ENCODE data around the gene ASAP2. TPM values are rescaled to one million over a fixed set of nuclear protein-coding genes. Genes with fewer than 3 reads are reported as not detected.

ASAP2 gene
- total and polyA plus RNA-seq, 9 of the 15 experiments (the other 6 are each of a cell fraction or from before 2014, with no cell fraction given) = 0.06 to 4.3 (median 3.1) TPM

GRCh38 chr2:9244985-9245544, 38.5 kb downstream of the ASAP2 start:
- CTCF ChIA-PET (ENCODE audit: low intra/inter-chr PET ratio) = no interaction called here
- Histone ChIP-seq H3K79me2 (ENCODE audit: control insufficient read depth, insufficient read depth, low read length) (no peaks in the 10 kb centered on the region), H3K9me1 (ENCODE audit: control insufficient read depth, insufficient read depth, low read length) (no peaks in the 10 kb centered on the region), H3K4me2 (ENCODE audit: insufficient read depth, low read length) (no peak overlapping the region), H3K27me3 (ENCODE audit: control insufficient read depth in 2 of 2, insufficient read depth in 2 of 2, low read length in 2 of 2) (peaks cover 4 to 49% of the 10 kb centered on the region in 2 experiments), H3K36me3 (ENCODE audit: control insufficient read depth, insufficient read depth, low read length) (no peaks in the 10 kb centered on the region), H3K9me3 (replicated peaks; ENCODE audit: control insufficient read depth, insufficient read depth, low read depth, low read length) (no peaks in the 10 kb centered on the region), H3K4me3 (no peak overlapping the region), H3K4me1 (replicated peaks in 1 of 2; ENCODE audit: control insufficient read depth in 2 of 2, insufficient read depth in 2 of 2, low read length in 2 of 2) (peaks cover 3% of the 10 kb centered on the region in 2 experiments), H3K27ac (ENCODE audit: extremely low read depth, low read depth, low read length) (no peak overlapping the region), H4K20me1 (replicated peaks; ENCODE audit: control insufficient read depth, insufficient read depth, low read length) (no peaks in the 10 kb centered on the region; the same call in 1 of the 2 replicates), H3K9ac (ENCODE audit: insufficient read depth in 1 of 2, low read depth in 2 of 2, low read length in 2 of 2) (no peak overlapping the region), H2AFZ (ENCODE audit: low read depth, low read length) (no peak overlapping the region)
- WGBS (ENCODE audit: insufficient coverage, low coverage, missing lambda C conversion rate) = 12% methylated on average over 7 of the region's 7 CpGs
- POLR2A ChIA-PET = no interaction called here
- FAIRE-seq (no peak), DNase-seq (ENCODE audit: extremely low read depth in 1 of 4, low spot score in 3 of 4) (no peak), ATAC-seq (peak; percentile 42; the same call in 2 of the 3 replicates)
- no TSS peak for BruUV-seq (replicated peaks)
- TF ChIP-seq TCF7L2 (IDR thresholded peaks at IDR 0.05; ENCODE audit: low read depth, low read length) (no peak), ATF3 (IDR thresholded peaks at IDR 0.05) (peak; percentile 69; the same call in 1 of the 2 replicates), ATF3 (CRISPR knock-in tag; conservative IDR thresholded peaks at IDR 0.05) (no peak), ATF1 (CRISPR knock-in tag; IDR thresholded peaks at IDR 0.05) (no peak), ATF1 (tag; IDR thresholded peaks at IDR 0.05) (0 out of 2 replicates have a peak, but pooled peaks have one; percentile 11), RUNX1 (IDR thresholded peaks at IDR 0.05; ENCODE audit: low read depth) (no peak)
- intact Hi-C loops (cut with micrococcal nuclease) (no loop called here), in situ Hi-C loops (cut with MboI) (no loop called here)
